MM.1S (cell line): Measurements from ENCODE around the gene DAB2IP.

ENCODE experiments used
- DNase-seq: peaks from one replicate; pipeline ENCODE4 v3.0.0-alpha.2; 2015
- H2AFZ ChIP-seq: fragments of 300-600 bp; sonication (generic); 2 replicates; pipeline ENCODE4 v1.6.0; 2016; ENCODE audit warnings: antibody characterized with exemption, low read length
- H3F3A ChIP-seq: fragments of 300-600 bp; sonication (generic); 2 replicates; pipeline ENCODE4 v1.6.1; 2016; ENCODE audit warnings: mild to moderate bottlenecking, antibody characterized with exemption, low read length, moderate library complexity, mixed read lengths; ENCODE audit not compliant: insufficient read depth
- H3K27ac ChIP-seq: fragments of 300-600 bp; sonication (generic); 2 replicates; pipeline ENCODE4 v1.5.1; 2016; ENCODE audit warnings: mild to moderate bottlenecking, low read length
- H3K27me3 ChIP-seq: fragments of 300-600 bp; sonication (generic); replicated peaks from 2 replicates; pipeline ENCODE4 v1.6.0; 2016; ENCODE audit warnings: low read length; ENCODE audit not compliant: insufficient read depth
- H3K36me3 ChIP-seq: fragments of 300-600 bp; sonication (generic); replicated peaks from 2 replicates; pipeline ENCODE4 v1.6.1; 2016; ENCODE audit warnings: mild to moderate bottlenecking, low read length, mixed read lengths; ENCODE audit not compliant: insufficient read depth
- H3K4me1 ChIP-seq: fragments of 300-600 bp; sonication (generic); 2 replicates; pipeline ENCODE4 v1.6.1; 2016; ENCODE audit warnings: low read length, mixed read lengths
- H3K4me2 ChIP-seq: fragments of 300-600 bp; sonication (generic); 2 replicates; pipeline ENCODE4 v1.6.0; 2016; ENCODE audit warnings: low read depth, low read length
- H3K4me3 ChIP-seq: fragments of 300-600 bp; sonication (generic); 2 replicates; pipeline ENCODE4 v1.5.1; 2016; ENCODE audit warnings: low read length, mixed read lengths
- H3K79me2 ChIP-seq: fragments of 300-600 bp; sonication (generic); 2 replicates; pipeline ENCODE4 v1.6.1; 2016; ENCODE audit warnings: mixed run types, low read length, mixed read lengths
- H3K9ac ChIP-seq: fragments of 300-600 bp; sonication (generic); 2 replicates; pipeline ENCODE4 v1.6.1; 2016; ENCODE audit warnings: low read length, mixed read lengths
- H3K9me2 ChIP-seq: fragments of 300-600 bp; sonication (generic); replicated peaks from 2 replicates; pipeline ENCODE4 v1.6.1; 2016; ENCODE audit warnings: mild to moderate bottlenecking, low read length, mixed read lengths; ENCODE audit not compliant: insufficient read depth
- H3K9me3 ChIP-seq: fragments of 300-600 bp; sonication (generic); replicated peaks from 2 replicates; pipeline ENCODE4 v1.6.1; 2016; ENCODE audit warnings: mild to moderate bottlenecking, low read length, mixed read lengths; ENCODE audit not compliant: insufficient read depth
- H4K20me1 ChIP-seq: fragments of 300-600 bp; sonication (generic); 2 replicates; pipeline ENCODE4 v1.6.1; 2016; ENCODE audit warnings: mild to moderate bottlenecking, low read length, moderate library complexity, mixed read lengths; ENCODE audit not compliant: insufficient read depth
- EZH2 ChIP-seq: fragments of 300-600 bp; sonication (generic); optimal IDR thresholded peaks from 2 replicates; pipeline ENCODE3; 2017; ENCODE audit warnings: low read depth, mild to moderate bottlenecking, antibody characterized with exemption, low read length, mixed read lengths
- EZH2phosphoT487 ChIP-seq: fragments of 300-600 bp; sonication (generic); IDR thresholded peaks from 2 replicates; pipeline ENCODE4 v1.6.1; 2018; ENCODE audit warnings: antibody characterized with exemption, low read length
- TF ChIP-seq, protein P1 (sequence below): fragments of 300-600 bp; sonication (generic); IDR thresholded peaks from 2 replicates; pipeline ENCODE4 v1.5.1; 2016; ENCODE audit warnings: antibody characterized with exemption, low read length, mixed read lengths

The DAB2IP gene

DNA sequence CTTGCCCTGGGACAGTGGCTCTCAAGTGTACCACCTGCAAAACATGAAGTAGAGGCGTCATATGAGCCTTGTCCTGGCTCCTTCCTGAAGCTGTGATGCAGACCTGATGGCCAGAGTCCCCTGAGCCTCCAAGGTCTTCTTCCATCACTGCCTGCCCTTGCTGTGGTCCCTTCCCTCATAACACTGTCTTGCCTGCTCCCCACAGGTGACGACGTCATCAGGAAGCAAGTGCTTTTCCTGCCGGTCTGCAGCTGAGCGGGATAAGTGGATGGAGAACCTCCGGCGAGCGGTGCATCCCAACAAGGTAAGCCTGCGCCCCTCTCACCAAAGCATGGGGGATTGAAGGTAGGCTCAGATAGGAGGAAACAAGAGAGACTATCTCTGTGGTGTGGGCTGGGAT lies 107.3 kb downstream of the DAB2IP start:
- no peak overlapping the region for H3K4me3 ChIP-seq
- no peak overlapping the region for H3K9ac ChIP-seq
- H4K20me1 ChIP-seq: no peaks in the 10 kb centered on the region
- no peaks in the 10 kb centered on the region for H3K9me2 ChIP-seq
- H2AFZ ChIP-seq: no peak overlapping the region
- H3F3A ChIP-seq: no peaks in the 10 kb centered on the region
- H3K36me3 ChIP-seq: no peaks in the 10 kb centered on the region
- no peaks in the 10 kb centered on the region for H3K27me3 ChIP-seq
- no peak overlapping the region for H3K4me2 ChIP-seq
- TF ChIP-seq EZH2phosphoT487 (no peak), EZH2 (no peak)
- TF ChIP-seq, protein P1, sequence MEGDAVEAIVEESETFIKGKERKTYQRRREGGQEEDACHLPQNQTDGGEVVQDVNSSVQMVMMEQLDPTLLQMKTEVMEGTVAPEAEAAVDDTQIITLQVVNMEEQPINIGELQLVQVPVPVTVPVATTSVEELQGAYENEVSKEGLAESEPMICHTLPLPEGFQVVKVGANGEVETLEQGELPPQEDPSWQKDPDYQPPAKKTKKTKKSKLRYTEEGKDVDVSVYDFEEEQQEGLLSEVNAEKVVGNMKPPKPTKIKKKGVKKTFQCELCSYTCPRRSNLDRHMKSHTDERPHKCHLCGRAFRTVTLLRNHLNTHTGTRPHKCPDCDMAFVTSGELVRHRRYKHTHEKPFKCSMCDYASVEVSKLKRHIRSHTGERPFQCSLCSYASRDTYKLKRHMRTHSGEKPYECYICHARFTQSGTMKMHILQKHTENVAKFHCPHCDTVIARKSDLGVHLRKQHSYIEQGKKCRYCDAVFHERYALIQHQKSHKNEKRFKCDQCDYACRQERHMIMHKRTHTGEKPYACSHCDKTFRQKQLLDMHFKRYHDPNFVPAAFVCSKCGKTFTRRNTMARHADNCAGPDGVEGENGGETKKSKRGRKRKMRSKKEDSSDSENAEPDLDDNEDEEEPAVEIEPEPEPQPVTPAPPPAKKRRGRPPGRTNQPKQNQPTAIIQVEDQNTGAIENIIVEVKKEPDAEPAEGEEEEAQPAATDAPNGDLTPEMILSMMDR: no peak
- no peak for DNase-seq
- H3K27ac ChIP-seq: no peak overlapping the region
- no peaks in the 10 kb centered on the region for H3K4me1 ChIP-seq
- no peaks in the 10 kb centered on the region for H3K9me3 ChIP-seq
- H3K79me2 ChIP-seq: no peaks in the 10 kb centered on the region

DNA sequence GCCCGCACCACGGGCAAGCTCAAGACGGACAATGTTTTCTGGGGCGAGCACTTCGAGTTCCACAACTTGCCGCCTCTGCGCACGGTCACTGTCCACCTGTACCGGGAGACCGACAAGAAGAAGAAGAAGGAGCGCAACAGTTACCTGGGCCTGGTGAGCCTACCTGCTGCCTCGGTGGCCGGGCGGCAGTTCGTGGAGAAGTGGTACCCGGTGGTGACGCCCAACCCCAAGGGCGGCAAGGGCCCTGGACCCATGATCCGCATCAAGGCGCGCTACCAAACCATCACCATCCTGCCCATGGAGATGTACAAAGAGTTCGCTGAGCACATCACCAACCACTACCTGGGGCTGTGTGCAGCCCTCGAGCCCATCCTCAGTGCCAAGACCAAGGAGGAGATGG lies 108.6 kb downstream of the DAB2IP start:
- DNase-seq: no peak
- H3K9me2 ChIP-seq: no peaks in the 10 kb centered on the region
- no peaks in the 10 kb centered on the region for H3K9me3 ChIP-seq
- no peak overlapping the region for H2AFZ ChIP-seq
- no peak overlapping the region for H3K4me2 ChIP-seq
- TF ChIP-seq EZH2: no peak
- no peak for TF ChIP-seq EZH2phosphoT487
- TF ChIP-seq, protein P1: no peak
- H3K9ac ChIP-seq: no peak overlapping the region
- H4K20me1 ChIP-seq: no peaks in the 10 kb centered on the region
- H3K27me3 ChIP-seq: no peaks in the 10 kb centered on the region
- H3K4me1 ChIP-seq: no peaks in the 10 kb centered on the region
- H3K27ac ChIP-seq: no peak overlapping the region
- H3F3A ChIP-seq: no peaks in the 10 kb centered on the region
- H3K36me3 ChIP-seq: no peaks in the 10 kb centered on the region
- H3K4me3 ChIP-seq: no peak overlapping the region
- no peaks in the 10 kb centered on the region for H3K79me2 ChIP-seq

DNA sequence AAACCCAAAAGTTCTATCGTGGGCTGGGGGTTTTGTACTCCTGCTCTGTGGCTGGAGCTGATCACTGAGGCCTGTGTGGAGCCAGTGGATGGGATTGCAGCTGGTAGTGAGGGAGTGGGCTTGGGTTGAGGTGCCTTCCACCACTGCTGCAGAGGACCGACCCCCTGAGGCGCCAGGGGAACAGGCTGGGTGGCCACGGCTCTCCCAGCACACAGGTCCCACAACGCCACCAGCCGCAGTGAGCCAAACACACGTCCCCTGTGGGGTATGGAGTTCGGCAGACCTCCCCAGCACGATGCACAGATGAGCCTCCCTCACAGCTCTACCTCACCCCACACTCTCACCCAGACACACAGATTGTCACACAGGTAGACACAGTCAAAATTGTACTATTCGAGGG lies 109.1 kb downstream of the DAB2IP start:
- H3K27me3 ChIP-seq: no peaks in the 10 kb centered on the region
- no peaks in the 10 kb centered on the region for H3K36me3 ChIP-seq

More for the DNA sequence above, 109.1 kb downstream of the DAB2IP start:
- H2AFZ ChIP-seq: no peak overlapping the region
- H3K4me1 ChIP-seq: no peaks in the 10 kb centered on the region
- no peak overlapping the region for H3K27ac ChIP-seq
- H3K9me3 ChIP-seq: no peaks in the 10 kb centered on the region
- H3K9me2 ChIP-seq: no peaks in the 10 kb centered on the region
- H3K79me2 ChIP-seq: no peaks in the 10 kb centered on the region
- TF ChIP-seq EZH2 (no peak), EZH2phosphoT487 (no peak)
- TF ChIP-seq, protein P1: no peak
- H3K4me2 ChIP-seq: no peak overlapping the region
- no peak overlapping the region for H3K9ac ChIP-seq
- DNase-seq: no peak
- no peaks in the 10 kb centered on the region for H3F3A ChIP-seq
- H3K4me3 ChIP-seq: no peak overlapping the region
- H4K20me1 ChIP-seq: no peaks in the 10 kb centered on the region
